H1 (cell line): ENCODE data around the gene CISH. TPM values are rescaled to one million over a fixed set of nuclear protein-coding genes. Genes with fewer than 3 reads are reported as not detected.

Experiments used
- CTCF ChIA-PET: fragments of 300-600 bp; sonication (Branson Sonifier 250); formaldehyde crosslinking; loops from one replicate; lab custom pipeline; 2021; ENCODE audit not compliant: partially characterized antibody; lab: Charles Lee
- POLR2A ChIA-PET: fragments of 300-600 bp; sonication (Branson Sonifier 250); formaldehyde crosslinking; loops from one replicate; lab custom pipeline; 2021; ENCODE audit warnings: inconsistent platforms; ENCODE audit not compliant: partially characterized antibody; lab: Charles Lee
- DNase-seq, 2 experiments: peaks; one replicate each; pipeline versions ENCODE4 v3.0.0 to v3.0.0-alpha.2; 2010 to 2022; ENCODE audit warnings: low spot score in 2 of 2, low read depth in 1 of 2, mixed read lengths in 1 of 2
- FAIRE-seq: peaks from 2 replicates; lab custom pipeline; 2011; peaks lifted over from hg19 to GRCh38; lab: Jason Lieb, UNC
- H2AFZ ChIP-seq: 2 replicates; pipeline ENCODE4 v1.8.1; 2012; ENCODE audit warnings: low read length, inconsistent platforms
- H2AK5ac ChIP-seq: 2 replicates; pipeline ENCODE4 v1.6.1; 2013; ENCODE audit warnings: low read depth, low read length
- H2BK120ac ChIP-seq: replicated peaks from 2 replicates; pipeline ENCODE3; 2013; ENCODE audit warnings: low read depth, low read length, inconsistent platforms
- H2BK12ac ChIP-seq: 2 replicates; pipeline ENCODE4 v1.6.1; 2013; ENCODE audit warnings: low read depth, low read length
- H2BK15ac ChIP-seq: 2 replicates; pipeline ENCODE4 v1.6.1; 2013; ENCODE audit warnings: low read length
- H2BK20ac ChIP-seq: 2 replicates; pipeline ENCODE4 v1.6.1; 2013; ENCODE audit warnings: low read length
- H2BK5ac ChIP-seq: 2 replicates; pipeline ENCODE4 v1.6.1; 2013; ENCODE audit warnings: low read depth, low read length
- H3K14ac ChIP-seq: 2 replicates; pipeline ENCODE4 v1.6.1; 2013; ENCODE audit warnings: inconsistent platforms; ENCODE audit not compliant: insufficient read length
- H3K18ac ChIP-seq: 2 replicates; pipeline ENCODE4 v1.6.1; 2013; ENCODE audit warnings: low read length; ENCODE audit errors: extremely low read depth
- H3K23ac ChIP-seq: 2 replicates; pipeline ENCODE4 v1.6.1; 2013; ENCODE audit warnings: inconsistent platforms; ENCODE audit not compliant: insufficient read length
- H3K23me2 ChIP-seq: 2 replicates; pipeline ENCODE4 v1.6.1; 2013; ENCODE audit warnings: low read depth, low read length
- H3K27ac ChIP-seq: 2 replicates; pipeline ENCODE4 v1.6.1; 2011; ENCODE audit warnings: low read depth, low read length, inconsistent platforms
- H3K27me3 ChIP-seq, 4 experiments: replicated peaks in 1 of 4; 1 replicate in 1 of 4; 2 replicates in 3 of 4; pipeline versions ENCODE4 v1.6.1 to v1.8.1; 2011 to 2013; ENCODE audit warnings: low read length in 3 of 4, mild to moderate bottlenecking in 3 of 4, inconsistent platforms in 2 of 4, mixed read lengths in 2 of 4, moderate library complexity in 1 of 4; ENCODE audit not compliant: control insufficient read depth in 3 of 4, insufficient read depth in 3 of 4; ENCODE audit errors: extremely low read depth in 1 of 4
- H3K36me3 ChIP-seq, 4 experiments: 2 replicates each; pipeline versions ENCODE4 v1.6.1 to v1.8.1; 2011 to 2013; ENCODE audit warnings: mild to moderate bottlenecking in 4 of 4, low read length in 3 of 4, moderate library complexity in 2 of 4, control low read depth in 1 of 4, inconsistent platforms in 1 of 4; ENCODE audit not compliant: insufficient read depth in 4 of 4, control insufficient read depth in 2 of 4
- H3K4ac ChIP-seq: replicated peaks from 2 replicates; pipeline ENCODE3; 2013; ENCODE audit warnings: low read length, low read depth, mixed read lengths, inconsistent platforms; ENCODE audit not compliant: insufficient read length
- H3K4me1 ChIP-seq, 4 experiments: replicated peaks in 1 of 4; 1 replicate in 1 of 4; 2 replicates in 3 of 4; pipeline versions ENCODE4 v1.6.1 to v1.8.1; 2011 to 2013; ENCODE audit warnings: low read length in 3 of 4, inconsistent platforms in 2 of 4, mixed read lengths in 1 of 4; ENCODE audit not compliant: insufficient read depth in 4 of 4, control insufficient read depth in 3 of 4
- H3K4me2 ChIP-seq, 2 experiments: 2 replicates each; pipeline versions ENCODE4 v1.6.1 to v1.8.1; 2011 to 2013; ENCODE audit warnings: low read depth in 2 of 2, low read length in 2 of 2, control low read depth in 1 of 2, inconsistent platforms in 1 of 2, mild to moderate bottlenecking in 1 of 2; ENCODE audit not compliant: insufficient read depth in 1 of 2
- H3K4me3 ChIP-seq, 4 experiments: fragments of 200-600, 300-600 bp in 1 of 4; sonication (generic), shearing (Covaris generic), sonication (Bioruptor Twin) in 1 of 4; 2 replicates each; pipeline versions ENCODE4 v1.5.1 to v1.8.1; 2011 to 2016; ENCODE audit warnings: low read length in 4 of 4, low read depth in 3 of 4, control low read depth in 2 of 4, inconsistent platforms in 2 of 4, mild to moderate bottlenecking in 2 of 4, mixed read lengths in 1 of 4, moderate library complexity in 1 of 4; ENCODE audit not compliant: insufficient read depth in 2 of 4; ENCODE audit errors: extremely low read depth in 1 of 4
- H3K56ac ChIP-seq: replicated peaks from 2 replicates; pipeline ENCODE3; 2013; ENCODE audit warnings: low read depth, mild to moderate bottlenecking, mixed read lengths, low read length, inconsistent platforms; ENCODE audit not compliant: insufficient read length
- H3K79me1 ChIP-seq: 2 replicates; pipeline ENCODE4 v1.6.1; 2013; ENCODE audit warnings: low read depth, low read length, control low read depth
- H3K79me2 ChIP-seq, 2 experiments: 2 replicates each; pipeline versions ENCODE4 v1.6.1 to v1.8.1; 2012 to 2013; ENCODE audit warnings: low read length in 2 of 2, mild to moderate bottlenecking in 2 of 2, inconsistent platforms in 1 of 2; ENCODE audit not compliant: insufficient read depth in 2 of 2, control insufficient read depth in 1 of 2
- H3K9ac ChIP-seq, 4 experiments: replicated peaks in 1 of 4; 1 replicate in 1 of 4; 2 replicates in 3 of 4; pipeline versions ENCODE4 v1.6.1 to v1.8.1; 2011 to 2013; ENCODE audit warnings: low read depth in 3 of 4, low read length in 3 of 4, control low read depth in 2 of 4, mild to moderate bottlenecking in 2 of 4, moderate library complexity in 2 of 4, inconsistent platforms in 1 of 4; ENCODE audit errors: extremely low read depth in 1 of 4
- H3K9me3 ChIP-seq, 2 experiments: 2 replicates each; pipeline versions ENCODE4 v1.6.1 to v1.8.1; 2012 to 2013; ENCODE audit warnings: mild to moderate bottlenecking in 2 of 2, moderate library complexity in 2 of 2, control low read depth in 1 of 2, inconsistent platforms in 1 of 2, low read depth in 1 of 2, low read length in 1 of 2, mixed read lengths in 1 of 2; ENCODE audit not compliant: insufficient read depth in 2 of 2
- H4K20me1 ChIP-seq, 2 experiments: replicated peaks in 1 of 2; 2 replicates each; pipeline versions ENCODE3 to v1.8.1; 2011 to 2013; ENCODE audit warnings: inconsistent platforms in 2 of 2, low read length in 2 of 2, mild to moderate bottlenecking in 1 of 2; ENCODE audit not compliant: insufficient read depth in 2 of 2, control insufficient read depth in 1 of 2
- H4K5ac ChIP-seq: 2 replicates; pipeline ENCODE4 v1.6.1; 2013; ENCODE audit warnings: low read length, low read depth, mixed read lengths, inconsistent platforms; ENCODE audit not compliant: insufficient read length
- H4K8ac ChIP-seq: 2 replicates; pipeline ENCODE4 v1.8.0; 2013; ENCODE audit warnings: mild to moderate bottlenecking, moderate library complexity, low read length, inconsistent platforms; ENCODE audit not compliant: insufficient read depth; ENCODE audit errors: extremely low read depth
- H4K91ac ChIP-seq: replicated peaks from 2 replicates; pipeline ENCODE3; 2013; ENCODE audit warnings: low read length, mixed read lengths, inconsistent platforms; ENCODE audit not compliant: insufficient read length
- BCL11A ChIP-seq, 2 experiments: IDR thresholded peaks; one replicate each; pipeline ENCODE4 v1.6.1; 2011; ENCODE audit warnings: low read depth in 2 of 2, low read length in 2 of 2, mild to moderate bottlenecking in 2 of 2
- GTF2F1 ChIP-seq: IDR thresholded peaks from 2 replicates; pipeline ENCODE4 v1.6.1; 2012; ENCODE audit warnings: low read depth, low read length, improper control_type of control experiment, borderline replicate concordance
- POLR2AphosphoS5 ChIP-seq: IDR thresholded peaks from 2 replicates; pipeline ENCODE4 v1.6.1; 2011; ENCODE audit warnings: low read depth, low read length
- SP1 ChIP-seq: IDR thresholded peaks from 2 replicates; pipeline ENCODE4 v1.6.1; 2011; ENCODE audit warnings: low read depth, low read length
- SRF ChIP-seq: IDR thresholded peaks from 2 replicates; pipeline ENCODE4 v1.6.1; 2011; ENCODE audit warnings: mild to moderate bottlenecking, low read depth, low read length, moderate library complexity
- SUZ12 ChIP-seq: fragments of 200-600 bp; sonication (generic); IDR thresholded peaks from 2 replicates; pipeline ENCODE4 v1.6.1; 2012; ENCODE audit warnings: mild to moderate bottlenecking, inconsistent platforms, low read length, moderate library complexity, mixed read lengths
- TAF1 ChIP-seq: IDR thresholded peaks from 2 replicates; pipeline ENCODE4 v1.6.1; 2011; ENCODE audit warnings: mild to moderate bottlenecking, low read depth, low read length
- TBP ChIP-seq: IDR thresholded peaks from 2 replicates; pipeline ENCODE4 v1.6.1; 2011; ENCODE audit warnings: low read depth, low read length, improper control_type of control experiment
- TEAD4 ChIP-seq: IDR thresholded peaks from 2 replicates; pipeline ENCODE4 v1.6.1; 2012; ENCODE audit warnings: low read depth, low read length, inconsistent platforms, mixed read lengths
- USF2 ChIP-seq: IDR thresholded peaks from 2 replicates; pipeline ENCODE4 v1.6.1; 2011; ENCODE audit warnings: low read length, improper control_type of control experiment
- WGBS, 2 experiments: shearing (Covaris generic) in 1 of 2; methylation state at CpG; one replicate each; pipeline versions ENCODE4 v1.1.6 to v1.1.7; 2013 to 2015; ENCODE audit warnings: low lambda C conversion rate in 2 of 2, mixed read lengths in 2 of 2, inconsistent platforms in 1 of 2, low coverage in 1 of 2, missing lambda C conversion rate in 1 of 2; ENCODE audit not compliant: insufficient replicate concordance in 2 of 2, insufficient coverage in 1 of 2, insufficient read length in 1 of 2; ENCODE audit errors: extremely low coverage in 1 of 2, missing lambda C conversion rate in 1 of 2; 5-methylcytosine and 5-hydroxymethylcytosine counted together
- polyA plus RNA-seq, 7 experiments: library from polyadenylated mRNA; depleted of rRNA in 3 of 7; stranded (reverse) in 5 of 7; unstranded in 2 of 7; fragments of >200 nt in 5 of 7; fragments of 200-250 nt in 2 of 7; gene quantifications; 1 replicate in 5 of 7; 2 replicates in 1 of 7; 4 replicates in 1 of 7; pipeline versions ENCODE4 v1.2.1 to v1.2.3, GENCODE V29; 2011 to 2013; ENCODE audit warnings: missing spikeins in 2 of 7, mixed read lengths in 2 of 7
- total RNA-seq: library from RNA; stranded (reverse); fragmentation: NEBNext Ultra II Directional; extraction: Animal tissue kit (Norgen Biotek cat#: 25700); gene quantifications from 2 replicates; pipeline ENCODE4 v1.2.1, GENCODE V29; 2021
- TF ChIP-seq, protein P1 (sequence below): IDR thresholded peaks from 2 replicates; pipeline ENCODE4 v1.6.1; 2012; ENCODE audit warnings: inconsistent platforms
- TF ChIP-seq, protein P2 (sequence below): IDR thresholded peaks from 2 replicates; pipeline ENCODE4 v1.6.1; 2011; ENCODE audit warnings: low read depth, mild to moderate bottlenecking, low read length; ENCODE audit not compliant: insufficient read depth

CISH gene
- total and polyA plus RNA-seq, 2 of the 8 experiments (the other 6 are each of a cell fraction or from before 2014, with no cell fraction given), result 1.9 to 2.2 TPM

DNA sequence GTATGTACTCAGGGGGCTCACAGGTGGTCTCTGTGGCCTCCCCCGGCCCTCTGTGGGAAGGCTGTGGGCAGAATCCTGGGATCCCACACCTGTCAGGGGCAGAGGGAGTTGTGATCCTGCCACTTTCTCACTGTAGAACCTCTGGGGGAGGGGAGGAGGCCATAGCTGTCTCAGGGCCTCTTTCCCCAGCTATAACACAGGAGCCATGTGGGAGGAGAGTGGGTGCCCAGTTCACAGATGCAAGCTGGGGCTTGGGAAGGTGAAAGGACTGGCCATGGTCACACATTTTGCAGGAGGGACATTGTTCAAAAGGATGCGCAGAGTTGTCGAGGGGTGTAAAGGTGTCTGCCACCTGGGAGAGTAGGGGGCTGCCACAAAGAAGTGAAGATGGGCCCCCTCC, 17.0 kb upstream of the CISH start:
- H2BK12ac ChIP-seq, result no peak overlapping the region
- no peak overlapping the region for H2BK20ac ChIP-seq
- no peak overlapping the region for H2AK5ac ChIP-seq
- no peak for FAIRE-seq
- H3K4me2 ChIP-seq, result no peak overlapping the region
- no peak overlapping the region for H3K18ac ChIP-seq
- WGBS, 2 experiments, result 100% methylated on average over 3 of the region's 3 CpGs; no CpG with 5 or more reads in 1 of the 2 experiments
- no peak overlapping the region; the same call in 1 of the 2 replicates for H4K8ac ChIP-seq
- peaks cover 0 to 42% of the 10 kb centered on the region in 2 experiments; a peak in 1 of 4 replicates for H3K79me2 ChIP-seq
- no peak overlapping the region for H3K56ac ChIP-seq
- peaks cover 0 to 3% (median 0%) of the 10 kb centered on the region in 4 experiments; a peak in 2 of 8 replicates for H3K36me3 ChIP-seq
- POLR2A ChIA-PET, result interaction anchor here (1.8 to 2.8 kb wide), 3 partner anchors 11 to 24 kb away, joined by 7 to 20 read pairs (median 7); partner anchors contain the start of gene MAPKAPK3
- no peaks in the 10 kb centered on the region for H3K27me3 ChIP-seq
- H3K27ac ChIP-seq, result no peak overlapping the region
- no peak for DNase-seq
- no peak overlapping the region for H2BK120ac ChIP-seq
- H3K4me3 ChIP-seq, result no peak overlapping the region
- H3K9ac ChIP-seq, result no peak overlapping the region
- H3K14ac ChIP-seq, result no peak overlapping the region
- H3K79me1 ChIP-seq, result peaks cover 11% of the 10 kb centered on the region
- H2BK15ac ChIP-seq, result no peak overlapping the region
- H4K20me1 ChIP-seq, result peaks cover 2 to 21% of the 10 kb centered on the region in 2 experiments
- H2BK5ac ChIP-seq, result no peak overlapping the region; the same call in 1 of the 2 replicates
- H3K23me2 ChIP-seq, result 0 out of 2 replicates have a peak, but pooled peaks cover 1% of the 10 kb centered on the region
- H3K4ac ChIP-seq, result no peak overlapping the region
- H4K5ac ChIP-seq, result no peak overlapping the region
- no peak overlapping the region for H4K91ac ChIP-seq
- peaks cover 2 to 19% (median 12%) of the 10 kb centered on the region in 4 experiments for H3K4me1 ChIP-seq
- H2AFZ ChIP-seq, result no peak overlapping the region
- H3K9me3 ChIP-seq, result no peaks in the 10 kb centered on the region
- H3K23ac ChIP-seq, result no peak overlapping the region
- CTCF ChIA-PET, result interaction anchor here (0.7 to 63.8 kb wide), 17 partner anchors 7 to 782 kb away, joined by 3 to 1262 read pairs (median 6); partner anchors contain the start of genes C3orf18, CISH, DOCK3 and HEMK1
- TF ChIP-seq SUZ12 (no peak), GTF2F1 (no peak), SP1 (no peak), TEAD4 (no peak), TAF1 (no peak), SRF (no peak), BCL11A (IDR thresholded peaks at IDR 0.05; ENCODE audit: low read depth in 2 of 2, low read length in 2 of 2) (no peak), TBP (no peak), POLR2AphosphoS5 (no peak), USF2 (no peak)
- TF ChIP-seq, protein P1, sequence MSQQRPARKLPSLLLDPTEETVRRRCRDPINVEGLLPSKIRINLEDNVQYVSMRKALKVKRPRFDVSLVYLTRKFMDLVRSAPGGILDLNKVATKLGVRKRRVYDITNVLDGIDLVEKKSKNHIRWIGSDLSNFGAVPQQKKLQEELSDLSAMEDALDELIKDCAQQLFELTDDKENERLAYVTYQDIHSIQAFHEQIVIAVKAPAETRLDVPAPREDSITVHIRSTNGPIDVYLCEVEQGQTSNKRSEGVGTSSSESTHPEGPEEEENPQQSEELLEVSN, result no peak
- TF ChIP-seq, protein P2, sequence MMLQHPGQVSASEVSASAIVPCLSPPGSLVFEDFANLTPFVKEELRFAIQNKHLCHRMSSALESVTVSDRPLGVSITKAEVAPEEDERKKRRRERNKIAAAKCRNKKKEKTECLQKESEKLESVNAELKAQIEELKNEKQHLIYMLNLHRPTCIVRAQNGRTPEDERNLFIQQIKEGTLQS, result no peak
